Left colon (tissue), 2 donors: Measurements from ENCODE around the gene MSMP. TPM values are rescaled to one million over a fixed set of nuclear protein-coding genes. Genes with fewer than 3 reads are reported as not detected.

ENCODE experiments used
- ATAC-seq: fragments of 200-7000 bp; cut with Tn5 transposase; one replicate; pipeline ENCODE4 v1.9.1; 2020; ENCODE audit warnings: mild to moderate bottlenecking, moderate library complexity
- DNase-seq, 2 donors: peaks; one replicate each; pipeline ENCODE4 v3.0.0-alpha.2; 2020
- intact Hi-C, 2 donors: fragments of 100-400 bp; cut with DNase I in 1 of 2; cut with micrococcal nuclease in 1 of 2; formaldehyde crosslinking; loops; one replicate each; pipeline versions ENCODE4 v1.11.2 to v1.14.0; 2022; cut with DNase I, micrococcal nuclease
- total RNA-seq, 2 donors: library from RNA; stranded (reverse); fragmentation: NEBNext Ultra II Directional; extraction: Animal tissue kit (Norgen Biotek cat#: 25700); gene quantifications; one replicate each; pipeline ENCODE4 v1.2.1, GENCODE V29; 2021
- donor health status: DM: no; HTN: no; CAD: no.
- donor health status: DM: yes; HTN: yes; CAD: no.

MSMP gene
- total RNA-seq, 2 donors from 2014 or later = not detected

GRCh38 chr9:35776018-35776417, 21.9 kb upstream of the MSMP start:
- DNase-seq = no peak
- intact Hi-C loops = no loop called here
- no peak for ATAC-seq

- DNase-seq (no peak), ATAC-seq (no peak)
- intact Hi-C loops = no loop called here
These were observed 21.0 kb upstream of the MSMP start for GRCh38 chr9:35774907-35775635.

GRCh38 chr9:35771943-35772342, 17.9 kb upstream of the MSMP start:
- ATAC-seq (peak; percentile 92), DNase-seq (no peak)
- intact Hi-C loops = no loop called here

- ATAC-seq (peak; percentile 61), DNase-seq (peak in 1 of 2 donors; percentile 38)
- intact Hi-C loops = no loop called here
These were observed 17.5 kb upstream of the MSMP start for GRCh38 chr9:35771534-35771933.

GRCh38 chr9:35771075-35771433, 17.0 kb upstream of the MSMP start:
- intact Hi-C loops = no loop called here
- no peak for DNase-seq
- ATAC-seq = peak; percentile 54

- intact Hi-C loops = no loop called here
- DNase-seq = no peak
- no peak for ATAC-seq
These were observed 15.7 kb upstream of the MSMP start for GRCh38 chr9:35769763-35770162.

GRCh38 chr9:35767458-35767857, 13.4 kb upstream of the MSMP start:
- DNase-seq = no peak
- intact Hi-C loops = no loop called here
- no peak for ATAC-seq

GRCh38 chr9:35766997-35767396, 12.9 kb upstream of the MSMP start:
- no peak for DNase-seq
- intact Hi-C loops = no loop called here

GRCh38 chr9:35763803-35764202, 9.7 kb upstream of the MSMP start:
- intact Hi-C loops = no loop called here
- ATAC-seq (no peak), DNase-seq (no peak)

More at GRCh38 chr9:35766997-35767396, 12.9 kb upstream of the MSMP start:
- ATAC-seq = no peak

GRCh38 chr9:35763181-35763580, 9.1 kb upstream of the MSMP start:
- intact Hi-C loops = no loop called here
- DNase-seq = no peak
- ATAC-seq = no peak

GRCh38 chr9:35760651-35761050, 6.6 kb upstream of the MSMP start:
- DNase-seq (peak in 1 of 2 donors; percentile 69), ATAC-seq (peak; percentile 18)
- intact Hi-C loops = no loop called here

GRCh38 chr9:35759795-35760194, 5.7 kb upstream of the MSMP start:
- DNase-seq = no peak
- intact Hi-C loops = no loop called here
- no peak for ATAC-seq

GRCh38 chr9:35758475-35759050, 4.5 kb upstream of the MSMP start:
- DNase-seq = no peak
- intact Hi-C loops = no loop called here
- no peak for ATAC-seq

GRCh38 chr9:35757892-35758275, 3.8 kb upstream of the MSMP start:
- ATAC-seq (no peak), DNase-seq (no peak)
- intact Hi-C loops = no loop called here

- intact Hi-C loops = no loop called here
These were observed 3.3 kb upstream of the MSMP start for GRCh38 chr9:35757226-35757891.

GRCh38 chr9:35756275-35757225, 2.5 kb upstream of the MSMP start:
- ATAC-seq (peak; percentile 78), DNase-seq (peak; percentile 81 to 88)
- intact Hi-C loops = no loop called here

More at GRCh38 chr9:35757226-35757891, 3.3 kb upstream of the MSMP start:
- peak in 1 of 2 donors; percentile 67 for DNase-seq
- peak; percentile 73 for ATAC-seq

GRCh38 chr9:35755071-35755470, 995 bp upstream of the MSMP start:
- ATAC-seq = no peak
- DNase-seq = no peak
- intact Hi-C loops = no loop called here

GRCh38 chr9:35753466-35753865, 610 bp downstream of the MSMP start:
- ATAC-seq (no peak), DNase-seq (no peak)
- intact Hi-C loops = no loop called here

GRCh38 chr9:35750256-35750531, 3.9 kb downstream of the MSMP start:
- ATAC-seq (no peak), DNase-seq (peak in 1 of 2 donors; percentile 30)
- intact Hi-C loops = no loop called here
